ENCODE data around the gene ERBIN. TPM values are rescaled to one million over a fixed set of nuclear protein-coding genes. Genes with fewer than 3 reads are reported as not detected.
"Not testable (repeated sequence)": the region's sequence is repeated elsewhere in the genome, so short reads cannot be mapped to it uniquely, and the experiment has no call there.

ERBIN gene
- polyA plus RNA-seq, 4 donors, result 17.5 to 177 (median 40.3) TPM

DNA sequence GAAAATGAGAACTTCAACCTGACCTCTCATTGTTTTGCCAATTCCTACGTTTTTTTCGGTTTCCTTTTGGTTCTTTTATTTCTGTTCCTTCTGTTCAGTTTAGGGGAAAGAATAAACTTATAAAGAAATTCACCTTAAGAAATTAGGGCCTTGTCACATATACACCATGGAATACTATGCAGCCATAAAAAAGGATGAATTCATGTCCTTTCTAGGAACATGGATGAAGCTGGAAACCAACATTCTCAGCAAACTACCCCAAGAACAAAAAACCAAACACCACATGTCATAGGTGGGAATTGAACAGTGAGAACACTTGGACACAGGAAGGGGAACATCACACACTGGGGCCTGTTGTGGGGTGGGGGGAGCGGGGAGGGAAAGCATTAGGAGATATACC, 46.5 kb downstream of the ERBIN start:
- H3K36me3 ChIP-seq (ENCODE audit: control insufficient read depth in 3 of 3, insufficient read depth in 2 of 3, low read depth in 1 of 3, low read length in 3 of 3); DNase-seq; FAIRE-seq; H3K27me3 ChIP-seq (ENCODE audit: control insufficient read depth in 3 of 3, insufficient read depth in 3 of 3, low read length in 3 of 3); H3K9me3 ChIP-seq (ENCODE audit: control insufficient read depth in 2 of 2, insufficient read depth in 1 of 2, low read depth in 1 of 2, low read length in 1 of 2); H3K27ac ChIP-seq (ENCODE audit: low read depth in 1 of 3, low read length in 2 of 3); H3K4me3 ChIP-seq (ENCODE audit: low read depth in 1 of 3, low read length in 3 of 3); H3K4me1 ChIP-seq (ENCODE audit: control insufficient read depth in 3 of 3, insufficient read depth in 2 of 3, low read depth in 1 of 3, low read length in 2 of 3): not testable (repeated sequence)
- 94 to 98% (median 95%) methylated on average over 3 of the region's 3 CpGs for WGBS, 3 donors

DNA sequence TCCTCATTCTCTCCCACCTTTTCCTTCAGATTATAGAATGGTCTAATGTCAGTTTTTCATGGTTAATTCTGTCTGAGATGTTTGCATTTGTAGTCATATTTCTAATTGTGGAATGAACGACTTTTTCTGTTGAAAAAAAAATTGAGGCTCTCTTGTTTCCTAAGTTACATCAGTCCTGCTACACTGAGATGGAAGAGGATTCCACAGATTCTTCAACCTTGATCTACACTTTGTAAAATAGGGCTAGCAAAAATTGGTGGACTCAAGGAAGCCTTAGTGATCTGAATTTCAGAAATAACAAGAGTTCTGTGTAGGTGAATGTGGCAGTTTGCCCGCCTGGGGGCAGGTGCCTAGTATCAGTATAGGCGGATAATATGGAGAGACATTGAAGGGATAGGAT, 51.9 kb downstream of the ERBIN start:
- H3K36me3 ChIP-seq (ENCODE audit: control insufficient read depth in 3 of 3, insufficient read depth in 2 of 3, low read depth in 1 of 3, low read length in 3 of 3), result peaks cover 0 to 6% (median 6%) of the 10 kb centered on the region in 3 donors
- H3K27ac ChIP-seq (ENCODE audit: low read depth in 1 of 3, low read length in 2 of 3), result no peak overlapping the region
- H3K4me3 ChIP-seq (ENCODE audit: low read depth in 1 of 3, low read length in 3 of 3), result no peak overlapping the region
- H3K9me3 ChIP-seq (ENCODE audit: control insufficient read depth in 2 of 2, insufficient read depth in 1 of 2, low read depth in 1 of 2, low read length in 1 of 2), result peaks cover 0 to 10% of the 10 kb centered on the region in 2 donors
- WGBS, 3 donors, result 91 to 93% (median 92%) methylated on average over 3 of the region's 3 CpGs
- no peak for FAIRE-seq
- peaks cover 0 to 4% (median 2%) of the 10 kb centered on the region in 3 donors for H3K4me1 ChIP-seq (ENCODE audit: control insufficient read depth in 3 of 3, insufficient read depth in 2 of 3, low read depth in 1 of 3, low read length in 2 of 3)
- H3K27me3 ChIP-seq (ENCODE audit: control insufficient read depth in 3 of 3, insufficient read depth in 3 of 3, low read length in 3 of 3), result no peaks in the 10 kb centered on the region
- DNase-seq, result no peak

- peaks cover 0 to 10% of the 10 kb centered on the region in 2 donors for H3K9me3 ChIP-seq (ENCODE audit: control insufficient read depth in 2 of 2, insufficient read depth in 1 of 2, low read depth in 1 of 2, low read length in 1 of 2)
- no peak overlapping the region for H3K27ac ChIP-seq (ENCODE audit: low read depth in 1 of 3, low read length in 2 of 3)
- 77 to 88% (median 86%) methylated on average over 1 of the region's 1 CpG for WGBS, 3 donors
- FAIRE-seq, result no peak
- H3K4me3 ChIP-seq (ENCODE audit: low read depth in 1 of 3, low read length in 3 of 3), result no peak overlapping the region
- peaks cover 0 to 11% (median 4%) of the 10 kb centered on the region in 3 donors for H3K36me3 ChIP-seq (ENCODE audit: control insufficient read depth in 3 of 3, insufficient read depth in 2 of 3, low read depth in 1 of 3, low read length in 3 of 3)
- peaks cover 0 to 2% (median 2%) of the 10 kb centered on the region in 3 donors for H3K4me1 ChIP-seq (ENCODE audit: control insufficient read depth in 3 of 3, insufficient read depth in 2 of 3, low read depth in 1 of 3, low read length in 2 of 3)
- no peaks in the 10 kb centered on the region for H3K27me3 ChIP-seq (ENCODE audit: control insufficient read depth in 3 of 3, insufficient read depth in 3 of 3, low read length in 3 of 3)
- DNase-seq, result no peak
Measured at GRCh38 chr5:65981548-65981947, 55.2 kb downstream of the ERBIN start.

DNA sequence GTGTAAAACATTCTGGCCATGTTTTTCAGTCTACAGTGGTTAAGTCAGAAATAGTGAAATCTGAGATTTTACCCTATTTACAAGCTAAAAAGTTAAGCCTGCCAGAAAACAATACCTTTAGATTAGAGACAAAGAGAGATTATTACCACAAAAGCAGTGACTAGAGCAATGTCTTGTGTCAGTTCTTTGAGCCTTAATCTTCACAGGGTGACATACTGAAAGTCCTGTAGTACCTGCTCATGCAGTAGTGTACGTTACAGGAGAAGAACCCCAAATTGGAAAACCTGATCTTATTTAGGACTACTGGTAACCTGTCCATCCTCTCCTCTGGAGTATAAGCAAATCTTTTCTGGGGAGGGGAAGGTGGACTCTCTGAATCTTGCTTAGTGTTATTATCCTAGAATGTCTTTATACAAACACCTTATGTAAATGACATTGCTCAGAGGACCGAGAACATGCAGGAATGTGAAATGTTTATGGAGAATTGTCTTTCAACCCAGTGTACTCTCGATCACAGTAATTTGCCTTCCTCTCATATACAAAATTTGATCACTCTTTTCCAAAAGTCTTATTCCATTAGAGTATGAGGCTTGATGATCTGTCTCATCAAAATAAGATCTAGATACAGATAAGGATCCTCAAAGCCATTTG, 55.7 kb downstream of the ERBIN start:
- FAIRE-seq (no peak), DNase-seq (no peak)
- Histone ChIP-seq H3K27ac (ENCODE audit: low read depth in 1 of 3, low read length in 2 of 3) (no peak overlapping the region), H3K36me3 (ENCODE audit: control insufficient read depth in 3 of 3, insufficient read depth in 2 of 3, low read depth in 1 of 3, low read length in 3 of 3) (peaks cover 0 to 11% (median 4%) of the 10 kb centered on the region in 3 donors), H3K9me3 (ENCODE audit: control insufficient read depth in 2 of 2, insufficient read depth in 1 of 2, low read depth in 1 of 2, low read length in 1 of 2) (peaks cover 0 to 10% of the 10 kb centered on the region in 2 donors), H3K27me3 (ENCODE audit: control insufficient read depth in 3 of 3, insufficient read depth in 3 of 3, low read length in 3 of 3) (no peaks in the 10 kb centered on the region), H3K4me3 (ENCODE audit: low read depth in 1 of 3, low read length in 3 of 3) (no peak overlapping the region), H3K4me1 (ENCODE audit: control insufficient read depth in 3 of 3, insufficient read depth in 2 of 3, low read depth in 1 of 3, low read length in 2 of 3) (peaks cover 0 to 2% (median 2%) of the 10 kb centered on the region in 3 donors)
- WGBS, 3 donors, result 92 to 96% (median 96%) methylated on average over 3 of the region's 3 CpGs

GRCh38 chr5:65982635-65983034, 56.3 kb downstream of the ERBIN start:
- Histone ChIP-seq H3K27me3 (ENCODE audit: control insufficient read depth in 3 of 3, insufficient read depth in 3 of 3, low read length in 3 of 3) (no peaks in the 10 kb centered on the region), H3K36me3 (ENCODE audit: control insufficient read depth in 3 of 3, insufficient read depth in 2 of 3, low read depth in 1 of 3, low read length in 3 of 3) (peaks cover 0 to 11% (median 4%) of the 10 kb centered on the region in 3 donors), H3K4me1 (ENCODE audit: control insufficient read depth in 3 of 3, insufficient read depth in 2 of 3, low read depth in 1 of 3, low read length in 2 of 3) (peaks cover 0 to 2% (median 2%) of the 10 kb centered on the region in 3 donors), H3K27ac (ENCODE audit: low read depth in 1 of 3, low read length in 2 of 3) (no peak overlapping the region), H3K4me3 (ENCODE audit: low read depth in 1 of 3, low read length in 3 of 3) (no peak overlapping the region), H3K9me3 (ENCODE audit: control insufficient read depth in 2 of 2, insufficient read depth in 1 of 2, low read depth in 1 of 2, low read length in 1 of 2) (peaks cover 0 to 10% of the 10 kb centered on the region in 2 donors)
- WGBS, 3 donors, result 94 to 98% (median 97%) methylated on average over 1 of the region's 1 CpG
- DNase-seq (no peak), FAIRE-seq (no peak)

- WGBS, 3 donors, result 92 to 93% (median 93%) methylated on average over 10 of the region's 10 CpGs
- Histone ChIP-seq H3K9me3 (ENCODE audit: control insufficient read depth in 2 of 2, insufficient read depth in 1 of 2, low read depth in 1 of 2, low read length in 1 of 2) (no peaks in the 10 kb centered on the region), H3K27me3 (ENCODE audit: control insufficient read depth in 3 of 3, insufficient read depth in 3 of 3, low read length in 3 of 3) (no peaks in the 10 kb centered on the region), H3K36me3 (ENCODE audit: control insufficient read depth in 3 of 3, insufficient read depth in 2 of 3, low read depth in 1 of 3, low read length in 3 of 3) (peaks cover 0 to 18% (median 0%) of the 10 kb centered on the region in 3 donors), H3K4me1 (ENCODE audit: control insufficient read depth in 3 of 3, insufficient read depth in 2 of 3, low read depth in 1 of 3, low read length in 2 of 3) (peaks cover 0 to 2% (median 2%) of the 10 kb centered on the region in 3 donors), H3K27ac (ENCODE audit: low read depth in 1 of 3, low read length in 2 of 3) (no peak overlapping the region), H3K4me3 (ENCODE audit: low read depth in 1 of 3, low read length in 3 of 3) (no peak overlapping the region)
- FAIRE-seq (no peak), DNase-seq (no peak)
Measured at GRCh38 chr5:65984098-65984885, 57.9 kb downstream of the ERBIN start.

GRCh38 chr5:65986050-65986451, 59.7 kb downstream of the ERBIN start:
- Histone ChIP-seq H3K36me3 (ENCODE audit: control insufficient read depth in 3 of 3, insufficient read depth in 2 of 3, low read depth in 1 of 3, low read length in 3 of 3) (peaks cover 0 to 21% (median 0%) of the 10 kb centered on the region in 3 donors), H3K9me3 (ENCODE audit: control insufficient read depth in 2 of 2, insufficient read depth in 1 of 2, low read depth in 1 of 2, low read length in 1 of 2) (no peaks in the 10 kb centered on the region), H3K4me3 (ENCODE audit: low read depth in 1 of 3, low read length in 3 of 3) (no peak overlapping the region), H3K4me1 (ENCODE audit: control insufficient read depth in 3 of 3, insufficient read depth in 2 of 3, low read depth in 1 of 3, low read length in 2 of 3) (peaks cover 0 to 2% (median 2%) of the 10 kb centered on the region in 3 donors), H3K27ac (ENCODE audit: low read depth in 1 of 3, low read length in 2 of 3) (no peak overlapping the region), H3K27me3 (ENCODE audit: control insufficient read depth in 3 of 3, insufficient read depth in 3 of 3, low read length in 3 of 3) (no peaks in the 10 kb centered on the region)
- DNase-seq (no peak), FAIRE-seq (no peak)
- 64 to 92% (median 89%) methylated on average over 1 of the region's 1 CpG for WGBS, 3 donors

GRCh38 chr5:65986796-65987195, 60.4 kb downstream of the ERBIN start:
- H3K27me3 ChIP-seq (ENCODE audit: control insufficient read depth in 3 of 3, insufficient read depth in 3 of 3, low read length in 3 of 3), result no peaks in the 10 kb centered on the region
- peaks cover 0 to 2% (median 2%) of the 10 kb centered on the region in 3 donors for H3K4me1 ChIP-seq (ENCODE audit: control insufficient read depth in 3 of 3, insufficient read depth in 2 of 3, low read depth in 1 of 3, low read length in 2 of 3)
- DNase-seq (no peak), FAIRE-seq (no peak)
- no peaks in the 10 kb centered on the region for H3K9me3 ChIP-seq (ENCODE audit: control insufficient read depth in 2 of 2, insufficient read depth in 1 of 2, low read depth in 1 of 2, low read length in 1 of 2)
- H3K27ac ChIP-seq (ENCODE audit: low read depth in 1 of 3, low read length in 2 of 3), result no peak overlapping the region
- no peak overlapping the region for H3K4me3 ChIP-seq (ENCODE audit: low read depth in 1 of 3, low read length in 3 of 3)
- peaks cover 0 to 21% (median 0%) of the 10 kb centered on the region in 3 donors for H3K36me3 ChIP-seq (ENCODE audit: control insufficient read depth in 3 of 3, insufficient read depth in 2 of 3, low read depth in 1 of 3, low read length in 3 of 3)
- 82 to 95% (median 90%) methylated on average over 3 of the region's 3 CpGs for WGBS, 3 donors

Measured in small intestine (tissue), 7 donors.